ENCODE data around the gene NCR3LG1. TPM values are rescaled to one million over a fixed set of nuclear protein-coding genes. Genes with fewer than 3 reads are reported as not detected.

Gene NCR3LG1
- total and polyA plus RNA-seq, 2 donors (not counting 3 experiments of a cell fraction or from before 2014, with no cell fraction given): 2.2 to 8.1 TPM

DNA sequence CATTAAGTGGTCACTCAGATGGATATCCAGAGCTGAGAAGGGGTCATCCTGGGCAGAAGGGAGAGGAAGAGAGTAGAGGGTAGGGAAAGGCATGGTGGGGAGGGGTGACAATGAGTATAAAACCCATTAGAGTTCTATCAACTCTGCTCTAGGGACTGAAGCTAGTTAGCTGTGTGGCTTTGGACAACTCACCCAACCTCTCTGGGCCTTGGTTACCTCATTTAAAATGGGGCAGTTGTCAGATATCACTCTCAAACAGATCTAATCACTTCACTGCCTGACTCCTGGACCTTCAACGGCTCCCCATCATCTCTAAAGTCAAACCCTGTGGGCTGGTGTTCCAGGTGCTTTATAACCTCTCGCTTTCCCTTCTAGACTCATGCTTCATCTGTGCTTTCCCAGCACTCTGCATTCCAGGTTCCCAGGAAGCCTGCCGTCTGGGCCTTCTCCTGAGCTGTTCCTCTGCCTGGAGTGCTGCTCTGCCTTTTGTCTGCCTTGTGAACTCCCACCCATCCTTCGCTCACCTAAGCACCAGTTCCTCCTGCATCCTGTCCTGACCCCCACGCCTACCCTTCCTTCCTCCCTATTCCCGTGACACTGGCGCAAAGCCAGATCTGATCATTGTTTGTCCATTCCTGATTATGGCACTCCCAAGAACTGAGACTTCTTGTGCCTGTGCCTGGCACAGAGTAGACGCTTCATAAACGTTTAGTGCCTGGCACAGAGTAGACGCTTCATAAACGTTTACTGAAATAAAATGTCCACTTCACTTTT is 59.2 kb downstream of the NCR3LG1 start:
- Histone ChIP-seq H3K36me3 (ENCODE audit: control insufficient read depth in 2 of 2, extremely low read depth in 1 of 2, insufficient read depth in 2 of 2, low read length in 2 of 2) (no peaks in the 10 kb centered on the region), H3K27me3 (ENCODE audit: control insufficient read depth in 2 of 2, insufficient read depth in 2 of 2, low read length in 2 of 2) (no peaks in the 10 kb centered on the region), H3K4me3 (replicated peaks in 1 of 3; ENCODE audit: insufficient read depth in 1 of 3, low read depth in 1 of 3, low read length in 3 of 3) (no peak overlapping the region), H3K79me2 (ENCODE audit: control insufficient read depth, insufficient read depth, low read length) (no peaks in the 10 kb centered on the region), H3K9me1 (replicated peaks; ENCODE audit: control insufficient read depth, extremely low read depth, insufficient read depth, low read length) (no peaks in the 10 kb centered on the region), H2AFZ (ENCODE audit: low read depth, low read length) (no peak overlapping the region), H3K4me1 (ENCODE audit: control insufficient read depth, extremely low read depth, insufficient read depth, low read length) (peaks cover 1% of the 10 kb centered on the region), H3K9ac (replicated peaks; ENCODE audit: extremely low read depth, insufficient read depth, low read length) (no peak overlapping the region), H3K27ac (ENCODE audit: insufficient read depth, low read depth, low read length) (no peak overlapping the region), H3K4me2 (ENCODE audit: insufficient read depth, low read length) (no peak overlapping the region), H3K9me3 (replicated peaks; ENCODE audit: control insufficient read depth, insufficient read depth, low read length) (no peaks in the 10 kb centered on the region), H4K20me1 (replicated peaks; ENCODE audit: control insufficient read depth, extremely low read depth, insufficient read depth, low read length) (no peaks in the 10 kb centered on the region)
- FAIRE-seq (no peak), DNase-seq (ENCODE audit: low read depth, low spot score) (peak; percentile 17)
- dilution Hi-C loops (cut with MboI; ENCODE audit: extremely low pct_ligation_motif_present, low sequenced_read_pairs) (no loop called here), intact Hi-C loops (cut with micrococcal nuclease) (no loop called here)
- TF ChIP-seq, protein P1, sequence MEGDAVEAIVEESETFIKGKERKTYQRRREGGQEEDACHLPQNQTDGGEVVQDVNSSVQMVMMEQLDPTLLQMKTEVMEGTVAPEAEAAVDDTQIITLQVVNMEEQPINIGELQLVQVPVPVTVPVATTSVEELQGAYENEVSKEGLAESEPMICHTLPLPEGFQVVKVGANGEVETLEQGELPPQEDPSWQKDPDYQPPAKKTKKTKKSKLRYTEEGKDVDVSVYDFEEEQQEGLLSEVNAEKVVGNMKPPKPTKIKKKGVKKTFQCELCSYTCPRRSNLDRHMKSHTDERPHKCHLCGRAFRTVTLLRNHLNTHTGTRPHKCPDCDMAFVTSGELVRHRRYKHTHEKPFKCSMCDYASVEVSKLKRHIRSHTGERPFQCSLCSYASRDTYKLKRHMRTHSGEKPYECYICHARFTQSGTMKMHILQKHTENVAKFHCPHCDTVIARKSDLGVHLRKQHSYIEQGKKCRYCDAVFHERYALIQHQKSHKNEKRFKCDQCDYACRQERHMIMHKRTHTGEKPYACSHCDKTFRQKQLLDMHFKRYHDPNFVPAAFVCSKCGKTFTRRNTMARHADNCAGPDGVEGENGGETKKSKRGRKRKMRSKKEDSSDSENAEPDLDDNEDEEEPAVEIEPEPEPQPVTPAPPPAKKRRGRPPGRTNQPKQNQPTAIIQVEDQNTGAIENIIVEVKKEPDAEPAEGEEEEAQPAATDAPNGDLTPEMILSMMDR (IDR thresholded peaks at IDR 0.05; ENCODE audit: extremely low read depth in 1 of 2, insufficient read depth in 1 of 2, low read depth in 1 of 2, low read length in 2 of 2): no peak
- TF ChIP-seq GATA2 (IDR thresholded peaks at IDR 0.05; ENCODE audit: insufficient read depth, insufficient read length, low read depth, low read length): no peak
- no peak for TF ChIP-seq MYC (IDR thresholded peaks at IDR 0.05; ENCODE audit: low read depth, low read length)
- POLR2A ChIA-PET: interaction anchor here (0.7 kb wide), 1 partner anchor 132 kb away, joined by 10 read pairs; no protein-coding TSS in a partner anchor
- no TSS peak for BruUV-seq (replicated peaks)
- CTCF ChIA-PET: interaction anchor here (0.7 to 1.1 kb wide), 2 partner anchors 10 to 117 kb away, joined by 3 read pairs; no protein-coding TSS in a partner anchor

DNA sequence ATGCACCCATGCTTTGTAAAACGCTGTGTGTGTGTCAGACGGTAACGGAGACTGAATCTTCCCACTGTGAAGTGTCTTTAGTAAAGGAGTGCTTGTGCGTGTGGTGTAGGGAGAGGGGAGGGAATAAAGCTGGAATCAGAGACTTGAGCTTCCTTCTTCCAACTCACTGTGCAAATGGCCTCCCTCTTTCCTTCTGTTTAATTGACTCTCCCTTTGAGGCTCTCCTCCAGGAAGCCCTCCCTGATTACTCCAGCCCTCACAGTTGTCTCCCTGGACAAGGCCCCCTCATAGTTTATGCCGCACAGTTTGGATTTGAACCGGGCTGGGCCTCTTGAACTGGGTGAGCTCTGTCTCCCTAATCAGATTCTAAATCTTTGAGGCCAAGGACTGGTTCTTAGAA is 59.8 kb downstream of the NCR3LG1 start:
- dilution Hi-C loops (cut with MboI; ENCODE audit: extremely low pct_ligation_motif_present, low sequenced_read_pairs) (no loop called here), intact Hi-C loops (cut with micrococcal nuclease) (no loop called here)
- H3K79me2 ChIP-seq (ENCODE audit: control insufficient read depth, insufficient read depth, low read length): no peaks in the 10 kb centered on the region
- BruUV-seq (replicated peaks): no TSS peak
- H3K9me3 ChIP-seq (replicated peaks; ENCODE audit: control insufficient read depth, insufficient read depth, low read length): no peaks in the 10 kb centered on the region
- no peaks in the 10 kb centered on the region for H3K4me1 ChIP-seq (ENCODE audit: control insufficient read depth, extremely low read depth, insufficient read depth, low read length)
- no peak overlapping the region for H3K27ac ChIP-seq (ENCODE audit: insufficient read depth, low read depth, low read length)
- no peaks in the 10 kb centered on the region for H3K36me3 ChIP-seq (ENCODE audit: control insufficient read depth in 2 of 2, extremely low read depth in 1 of 2, insufficient read depth in 2 of 2, low read length in 2 of 2)
- DNase-seq (ENCODE audit: low read depth, low spot score) (no peak), FAIRE-seq (no peak)
- no peak overlapping the region for H2AFZ ChIP-seq (ENCODE audit: low read depth, low read length)
- H3K9ac ChIP-seq (replicated peaks; ENCODE audit: extremely low read depth, insufficient read depth, low read length): no peak overlapping the region
- no peaks in the 10 kb centered on the region for H3K9me1 ChIP-seq (replicated peaks; ENCODE audit: control insufficient read depth, extremely low read depth, insufficient read depth, low read length)
- TF ChIP-seq POLR2AphosphoS5 (IDR thresholded peaks at IDR 0.05; ENCODE audit: insufficient read depth, low read depth, low read length): no peak
- TF ChIP-seq MYC (IDR thresholded peaks at IDR 0.05; ENCODE audit: low read depth, low read length): no peak
- no peak for TF ChIP-seq EZH2 (IDR thresholded peaks at IDR 0.05; ENCODE audit: borderline replicate concordance, low read depth, low read length, severe bottlenecking)
- no peak for TF ChIP-seq JUN (IDR thresholded peaks at IDR 0.05; ENCODE audit: borderline replicate concordance, insufficient read depth, insufficient read length, low read depth)
- TF ChIP-seq, protein P2, sequence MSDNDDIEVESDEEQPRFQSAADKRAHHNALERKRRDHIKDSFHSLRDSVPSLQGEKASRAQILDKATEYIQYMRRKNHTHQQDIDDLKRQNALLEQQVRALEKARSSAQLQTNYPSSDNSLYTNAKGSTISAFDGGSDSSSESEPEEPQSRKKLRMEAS (IDR thresholded peaks at IDR 0.05; ENCODE audit: insufficient read depth, insufficient read length): no peak
- no peak for TF ChIP-seq GATA2 (IDR thresholded peaks at IDR 0.05; ENCODE audit: insufficient read depth, insufficient read length, low read depth, low read length)
- no peak for TF ChIP-seq POLR2A (IDR thresholded peaks at IDR 0.05; ENCODE audit: low read depth, low read length)
- no peak for TF ChIP-seq FOS (IDR thresholded peaks at IDR 0.05; ENCODE audit: borderline replicate concordance, insufficient read depth, low read length)
- TF ChIP-seq, protein P1 (IDR thresholded peaks at IDR 0.05; ENCODE audit: extremely low read depth in 1 of 2, insufficient read depth in 1 of 2, low read depth in 1 of 2, low read length in 2 of 2): no peak
- CTCF ChIA-PET: interaction anchor here (0.7 to 1.1 kb wide), 2 partner anchors 10 to 116 kb away, joined by 3 read pairs; no protein-coding TSS in a partner anchor
- POLR2A ChIA-PET: interaction anchor here (0.7 kb wide), 1 partner anchor 132 kb away, joined by 10 read pairs; no protein-coding TSS in a partner anchor
- H3K4me3 ChIP-seq (replicated peaks in 1 of 3; ENCODE audit: insufficient read depth in 1 of 3, low read depth in 1 of 3, low read length in 3 of 3): no peak overlapping the region
- no peaks in the 10 kb centered on the region for H4K20me1 ChIP-seq (replicated peaks; ENCODE audit: control insufficient read depth, extremely low read depth, insufficient read depth, low read length)
- no peaks in the 10 kb centered on the region for H3K27me3 ChIP-seq (ENCODE audit: control insufficient read depth in 2 of 2, insufficient read depth in 2 of 2, low read length in 2 of 2)
- H3K4me2 ChIP-seq (ENCODE audit: insufficient read depth, low read length): no peak overlapping the region

Measured in endothelial cell of umbilical vein (primary cell).